ENCODE measurements around the gene DGAT2. TPM values are rescaled to one million over a fixed set of nuclear protein-coding genes. Genes with fewer than 3 reads are reported as not detected.

Gene DGAT2
- total RNA-seq, 4 donors from 2014 or later: 63.0 to 829 (median 89.6) TPM

GRCh38 chr11:75768909-75769771, 562 bp downstream of the DGAT2 start:
- TF ChIP-seq, protein P1, sequence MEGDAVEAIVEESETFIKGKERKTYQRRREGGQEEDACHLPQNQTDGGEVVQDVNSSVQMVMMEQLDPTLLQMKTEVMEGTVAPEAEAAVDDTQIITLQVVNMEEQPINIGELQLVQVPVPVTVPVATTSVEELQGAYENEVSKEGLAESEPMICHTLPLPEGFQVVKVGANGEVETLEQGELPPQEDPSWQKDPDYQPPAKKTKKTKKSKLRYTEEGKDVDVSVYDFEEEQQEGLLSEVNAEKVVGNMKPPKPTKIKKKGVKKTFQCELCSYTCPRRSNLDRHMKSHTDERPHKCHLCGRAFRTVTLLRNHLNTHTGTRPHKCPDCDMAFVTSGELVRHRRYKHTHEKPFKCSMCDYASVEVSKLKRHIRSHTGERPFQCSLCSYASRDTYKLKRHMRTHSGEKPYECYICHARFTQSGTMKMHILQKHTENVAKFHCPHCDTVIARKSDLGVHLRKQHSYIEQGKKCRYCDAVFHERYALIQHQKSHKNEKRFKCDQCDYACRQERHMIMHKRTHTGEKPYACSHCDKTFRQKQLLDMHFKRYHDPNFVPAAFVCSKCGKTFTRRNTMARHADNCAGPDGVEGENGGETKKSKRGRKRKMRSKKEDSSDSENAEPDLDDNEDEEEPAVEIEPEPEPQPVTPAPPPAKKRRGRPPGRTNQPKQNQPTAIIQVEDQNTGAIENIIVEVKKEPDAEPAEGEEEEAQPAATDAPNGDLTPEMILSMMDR (IDR thresholded peaks at IDR 0.05; ENCODE audit: low read depth): no peak

DNA sequence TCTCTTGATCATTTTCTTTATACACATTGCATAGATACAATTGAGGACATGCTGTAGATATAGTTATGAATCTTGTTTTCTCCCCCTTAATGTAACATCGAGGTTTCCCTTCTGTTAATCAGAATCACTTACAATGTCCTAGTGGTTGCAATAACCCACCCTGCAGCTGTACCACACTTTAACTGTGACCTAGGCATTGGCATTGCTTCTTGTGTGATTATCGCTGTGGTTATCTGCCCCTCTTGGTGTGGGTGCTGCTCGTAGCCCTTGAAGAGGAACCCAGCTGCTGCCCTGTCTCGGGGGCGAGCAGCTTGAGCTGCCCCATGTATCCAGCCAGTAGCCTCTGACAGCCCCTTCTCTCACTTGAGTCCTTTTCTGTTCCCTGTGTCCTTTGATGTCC, 1.5 kb downstream of the DGAT2 start:
- TF ChIP-seq, protein P1 (IDR thresholded peaks at IDR 0.05; ENCODE audit: low read depth): no peak

- TF ChIP-seq, protein P1 (IDR thresholded peaks at IDR 0.05; ENCODE audit: low read depth): no peak
Measured at GRCh38 chr11:75771646-75772410, 3.2 kb downstream of the DGAT2 start.

DNA sequence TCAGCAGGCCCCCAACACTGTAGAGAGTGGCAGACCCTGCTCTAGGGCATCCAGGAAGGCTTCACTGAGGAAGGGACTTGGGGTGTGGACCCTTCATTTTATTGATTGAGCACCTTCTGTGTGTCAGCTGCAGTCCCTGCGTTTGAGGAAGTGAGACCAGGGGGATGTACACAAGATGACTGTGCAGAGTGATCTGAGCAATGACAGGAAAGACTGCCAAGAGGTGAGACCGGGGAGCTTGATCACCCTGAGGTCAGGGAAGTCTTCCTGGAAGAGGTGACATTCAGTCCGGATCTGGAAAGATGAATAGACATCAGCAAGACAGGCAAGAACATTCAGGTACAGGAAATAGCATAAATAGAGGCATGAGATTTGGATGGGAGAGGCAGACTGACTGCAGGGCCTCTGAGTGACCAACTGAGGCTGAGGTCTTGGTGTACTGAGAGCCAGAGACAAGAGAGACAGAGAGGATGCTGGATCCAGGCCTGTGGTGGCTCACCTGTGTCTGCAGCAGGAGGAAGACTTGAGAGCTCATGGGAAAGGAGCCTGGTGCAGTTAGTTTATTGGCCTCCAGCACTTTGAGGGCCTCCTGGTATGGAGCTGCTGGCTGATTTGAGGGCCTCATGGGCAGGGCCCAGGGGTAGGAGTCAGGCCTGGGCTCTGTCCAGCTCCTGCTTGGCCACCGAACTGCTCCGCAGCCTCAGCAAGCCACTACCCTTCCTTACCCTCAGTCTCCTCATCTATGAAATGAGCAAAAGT, 5.2 kb downstream of the DGAT2 start:
- TF ChIP-seq, protein P1 (IDR thresholded peaks at IDR 0.05; ENCODE audit: low read depth): no peak

DNA sequence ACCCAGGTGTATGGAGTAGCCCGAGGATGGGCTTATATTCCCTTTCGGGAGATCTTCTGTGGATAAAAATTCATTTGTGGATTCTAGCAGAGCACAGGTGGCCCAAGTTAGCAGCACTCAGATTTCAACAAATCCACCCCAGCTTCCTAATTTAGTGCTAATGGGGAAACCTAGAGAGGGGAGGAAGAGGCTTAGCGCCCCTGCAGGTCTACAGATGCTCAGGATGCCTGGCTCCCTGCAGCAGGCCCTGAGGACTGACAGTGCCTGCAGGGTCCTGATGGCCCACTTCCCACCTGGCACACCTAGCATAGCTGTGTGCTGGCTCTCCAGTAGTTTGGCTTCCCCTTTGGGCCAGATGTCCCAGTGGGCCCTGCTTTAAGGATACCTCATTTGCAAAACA, 6.5 kb downstream of the DGAT2 start:
- TF ChIP-seq, protein P1 (IDR thresholded peaks at IDR 0.05; ENCODE audit: low read depth): no peak

DNA sequence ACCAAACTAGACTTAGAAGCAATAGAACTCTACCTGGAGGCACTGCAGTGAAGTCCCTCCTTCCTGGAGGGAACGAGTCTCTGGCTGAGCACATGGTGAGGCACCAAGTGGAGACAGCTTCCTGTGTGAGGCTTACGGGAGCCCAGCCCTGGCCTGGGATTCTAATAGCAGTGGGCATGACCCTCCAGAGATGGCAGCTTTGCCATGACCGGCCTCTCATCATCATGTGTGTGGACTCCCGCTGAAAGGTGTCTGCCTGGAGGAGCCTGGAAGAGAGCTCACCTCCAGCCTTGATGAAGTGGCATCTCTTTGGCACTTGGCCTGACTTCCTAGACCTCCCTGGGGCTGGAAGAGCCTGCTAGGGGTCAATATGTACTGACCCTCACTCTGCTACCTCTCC, 8.0 kb downstream of the DGAT2 start:
- TF ChIP-seq, protein P1 (IDR thresholded peaks at IDR 0.05; ENCODE audit: low read depth): no peak

Measured in subcutaneous adipose tissue (tissue), 4 donors.